Glutamatergic neuron (in vitro differentiated cells): ENCODE data around the gene ARHGEF11. TPM values are rescaled to one million over a fixed set of nuclear protein-coding genes. Genes with fewer than 3 reads are reported as not detected.

Source experiments
- DNase-seq: peaks from one replicate; pipeline ENCODE4 v3.0.0; 2022
- H3K27ac Mint-ChIP-seq: one replicate; pipeline ENCODE4 v1.8.0; 2020; ENCODE audit warnings: mild to moderate bottlenecking, mixed read lengths, inconsistent platforms; ENCODE audit not compliant: unreplicated experiment
- H3K27me3 Mint-ChIP-seq: one replicate; pipeline ENCODE4 v1.8.0; 2020; ENCODE audit warnings: mild to moderate bottlenecking, moderate library complexity, mixed read lengths, inconsistent platforms; ENCODE audit not compliant: unreplicated experiment
- H3K36me3 Mint-ChIP-seq: one replicate; pipeline ENCODE4 v1.8.0; 2020; ENCODE audit warnings: mild to moderate bottlenecking, mixed read lengths, inconsistent platforms; ENCODE audit not compliant: unreplicated experiment
- H3K4me1 Mint-ChIP-seq: one replicate; pipeline ENCODE4 v1.8.0; 2020; ENCODE audit warnings: mild to moderate bottlenecking, low read depth, mixed read lengths, inconsistent platforms; ENCODE audit not compliant: unreplicated experiment
- H3K4me3 Mint-ChIP-seq: one replicate; pipeline ENCODE4 v1.8.0; 2020; ENCODE audit warnings: mild to moderate bottlenecking, mixed read lengths, inconsistent platforms; ENCODE audit not compliant: unreplicated experiment
- H3K9me3 Mint-ChIP-seq: one replicate; pipeline ENCODE4 v1.8.0; 2020; ENCODE audit warnings: mild to moderate bottlenecking, moderate library complexity, mixed read lengths, inconsistent platforms; ENCODE audit not compliant: unreplicated experiment
- total RNA-seq: library from RNA; stranded (reverse); fragmentation: NEBNext Ultra II Directional; extraction: Animal tissue kit (Norgen Biotek cat#: 25700); gene quantifications from one replicate; pipeline ENCODE4 v1.2.1, GENCODE V29; 2021; ENCODE audit not compliant: unreplicated experiment
- TF ChIP-seq, protein P1 (sequence below): fragments of 200-600 bp; sonication (generic); IDR thresholded peaks from one replicate; pipeline ENCODE4 v1.5.0; 2021; ENCODE audit not compliant: partially characterized antibody, unreplicated experiment

The ARHGEF11 gene
- total RNA-seq, 1 donor from 2014 or later = 40.5 TPM

DNA sequence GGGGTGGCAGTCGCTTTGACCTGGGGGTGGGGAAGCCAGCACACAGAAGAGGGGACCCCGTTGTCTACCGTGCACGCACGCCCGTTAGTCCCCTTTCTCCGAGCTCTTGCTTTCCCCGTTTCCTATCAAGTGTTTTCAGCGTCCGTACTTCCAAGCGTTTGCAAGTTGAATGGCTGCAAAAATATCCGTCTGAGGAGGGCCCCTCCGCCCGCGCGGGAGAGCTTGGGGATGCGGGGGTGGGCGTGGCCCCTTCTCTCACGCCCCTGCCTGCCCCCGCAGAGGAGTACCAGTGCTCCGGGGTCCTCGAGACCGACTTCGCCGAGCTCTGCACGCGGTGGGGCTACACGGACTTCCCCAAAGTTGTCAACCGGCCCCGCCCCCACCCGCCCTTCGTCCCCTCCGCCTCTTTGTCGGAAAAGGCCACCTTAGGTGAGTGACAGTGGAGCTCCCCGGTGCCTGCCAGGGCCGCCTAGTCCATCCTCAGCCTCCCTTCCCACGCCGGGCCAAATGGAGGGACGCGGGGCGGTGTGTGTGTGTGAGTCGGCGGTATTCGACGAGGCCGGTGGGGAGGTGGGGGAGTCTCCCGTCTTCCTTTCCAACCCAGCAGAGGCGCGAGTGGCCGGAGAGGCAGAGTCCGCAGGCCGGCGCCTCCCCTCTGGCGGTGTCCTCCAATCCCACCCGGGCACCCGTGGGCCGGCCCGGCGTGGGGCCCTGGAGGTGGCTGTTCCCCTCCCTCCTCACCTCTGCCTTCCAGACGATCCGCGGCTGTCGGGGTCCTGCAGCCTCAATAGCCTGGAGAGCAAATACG, 121.7 kb downstream of the ARHGEF11 start:
- H3K27me3 Mint-ChIP-seq = peaks cover 50% of the 10 kb centered on the region
- no peak for DNase-seq
- peaks cover 10% of the 10 kb centered on the region for H3K36me3 Mint-ChIP-seq
- no peak overlapping the region for H3K27ac Mint-ChIP-seq
- TF ChIP-seq, protein P1, sequence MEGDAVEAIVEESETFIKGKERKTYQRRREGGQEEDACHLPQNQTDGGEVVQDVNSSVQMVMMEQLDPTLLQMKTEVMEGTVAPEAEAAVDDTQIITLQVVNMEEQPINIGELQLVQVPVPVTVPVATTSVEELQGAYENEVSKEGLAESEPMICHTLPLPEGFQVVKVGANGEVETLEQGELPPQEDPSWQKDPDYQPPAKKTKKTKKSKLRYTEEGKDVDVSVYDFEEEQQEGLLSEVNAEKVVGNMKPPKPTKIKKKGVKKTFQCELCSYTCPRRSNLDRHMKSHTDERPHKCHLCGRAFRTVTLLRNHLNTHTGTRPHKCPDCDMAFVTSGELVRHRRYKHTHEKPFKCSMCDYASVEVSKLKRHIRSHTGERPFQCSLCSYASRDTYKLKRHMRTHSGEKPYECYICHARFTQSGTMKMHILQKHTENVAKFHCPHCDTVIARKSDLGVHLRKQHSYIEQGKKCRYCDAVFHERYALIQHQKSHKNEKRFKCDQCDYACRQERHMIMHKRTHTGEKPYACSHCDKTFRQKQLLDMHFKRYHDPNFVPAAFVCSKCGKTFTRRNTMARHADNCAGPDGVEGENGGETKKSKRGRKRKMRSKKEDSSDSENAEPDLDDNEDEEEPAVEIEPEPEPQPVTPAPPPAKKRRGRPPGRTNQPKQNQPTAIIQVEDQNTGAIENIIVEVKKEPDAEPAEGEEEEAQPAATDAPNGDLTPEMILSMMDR = no peak
- H3K9me3 Mint-ChIP-seq = peaks cover 16% of the 10 kb centered on the region
- H3K4me1 Mint-ChIP-seq = peaks cover 9% of the 10 kb centered on the region
- H3K4me3 Mint-ChIP-seq = no peak overlapping the region

DNA sequence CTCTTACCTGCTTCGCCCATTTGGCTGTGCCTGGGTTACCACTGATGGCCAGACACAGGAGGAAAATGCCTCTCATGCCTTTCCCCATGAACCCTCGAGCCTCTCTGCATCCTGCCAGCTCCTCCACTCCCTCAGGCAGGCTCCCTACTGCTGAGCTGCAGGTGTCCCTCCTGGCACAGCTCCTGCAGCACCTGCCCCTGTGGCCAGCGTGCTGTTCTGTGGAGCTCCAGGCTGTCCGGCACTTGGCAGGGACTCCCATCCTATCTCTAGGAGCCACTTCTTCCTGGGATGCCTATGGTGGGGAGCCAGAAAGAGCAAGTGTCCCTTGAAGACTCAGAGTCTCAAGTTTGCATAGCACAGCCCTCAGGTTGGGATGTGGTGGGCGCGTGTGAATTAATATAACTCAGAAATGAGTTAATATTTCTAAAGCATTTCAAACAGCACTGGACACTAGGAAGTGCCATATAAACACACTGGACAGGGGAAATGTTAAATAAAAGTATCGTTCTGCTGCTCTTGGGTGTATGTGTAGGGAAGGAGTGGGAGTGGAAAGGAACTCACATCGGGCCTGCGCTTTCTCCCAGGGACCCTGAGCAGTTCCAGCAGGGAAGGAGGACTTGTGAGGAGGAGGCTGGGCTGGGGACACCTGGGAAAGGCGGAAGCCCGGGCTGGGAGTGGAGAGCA, 122.4 kb downstream of the ARHGEF11 start:
- Mint-ChIP-seq H3K27ac (peak overlapping the region; percentile 50), H3K36me3 (peaks cover 14% of the 10 kb centered on the region), H3K4me1 (peaks cover 10% of the 10 kb centered on the region), H3K4me3 (peak overlapping the region; percentile 81), H3K9me3 (peaks cover 19% of the 10 kb centered on the region), H3K27me3 (peaks cover 46% of the 10 kb centered on the region)
- no peak for DNase-seq
- TF ChIP-seq, protein P1 = no peak

DNA sequence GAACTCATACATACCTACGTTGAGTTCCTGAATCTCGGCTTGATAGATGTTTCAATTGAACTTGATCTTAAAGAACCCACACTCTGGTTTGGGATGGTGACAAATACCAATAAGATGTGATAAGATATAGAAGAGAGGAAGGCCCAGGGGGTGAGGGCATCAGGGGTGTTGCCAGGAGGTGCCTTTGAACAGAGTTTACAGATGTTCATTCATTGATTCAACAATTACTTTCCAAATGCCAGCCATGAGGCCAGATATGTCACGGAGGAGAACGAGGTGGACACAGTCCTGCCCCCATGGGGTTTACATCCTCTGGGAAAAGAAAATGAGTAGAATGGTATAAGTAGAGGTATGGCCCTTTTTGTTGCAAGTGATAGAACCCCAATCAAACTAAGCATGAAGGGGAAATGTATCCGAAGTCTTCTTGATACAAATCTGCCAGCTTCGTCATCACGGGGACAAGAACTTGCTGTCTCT, 124.5 kb downstream of the ARHGEF11 start:
- TF ChIP-seq, protein P1 = no peak
- no peak overlapping the region for H3K27ac Mint-ChIP-seq
- peaks cover 11% of the 10 kb centered on the region for H3K36me3 Mint-ChIP-seq
- no peak for DNase-seq
- H3K9me3 Mint-ChIP-seq = peaks cover 19% of the 10 kb centered on the region
- peak overlapping the region; percentile 66 for H3K4me3 Mint-ChIP-seq
- H3K4me1 Mint-ChIP-seq = peaks cover 9% of the 10 kb centered on the region
- H3K27me3 Mint-ChIP-seq = peaks cover 37% of the 10 kb centered on the region

DNA sequence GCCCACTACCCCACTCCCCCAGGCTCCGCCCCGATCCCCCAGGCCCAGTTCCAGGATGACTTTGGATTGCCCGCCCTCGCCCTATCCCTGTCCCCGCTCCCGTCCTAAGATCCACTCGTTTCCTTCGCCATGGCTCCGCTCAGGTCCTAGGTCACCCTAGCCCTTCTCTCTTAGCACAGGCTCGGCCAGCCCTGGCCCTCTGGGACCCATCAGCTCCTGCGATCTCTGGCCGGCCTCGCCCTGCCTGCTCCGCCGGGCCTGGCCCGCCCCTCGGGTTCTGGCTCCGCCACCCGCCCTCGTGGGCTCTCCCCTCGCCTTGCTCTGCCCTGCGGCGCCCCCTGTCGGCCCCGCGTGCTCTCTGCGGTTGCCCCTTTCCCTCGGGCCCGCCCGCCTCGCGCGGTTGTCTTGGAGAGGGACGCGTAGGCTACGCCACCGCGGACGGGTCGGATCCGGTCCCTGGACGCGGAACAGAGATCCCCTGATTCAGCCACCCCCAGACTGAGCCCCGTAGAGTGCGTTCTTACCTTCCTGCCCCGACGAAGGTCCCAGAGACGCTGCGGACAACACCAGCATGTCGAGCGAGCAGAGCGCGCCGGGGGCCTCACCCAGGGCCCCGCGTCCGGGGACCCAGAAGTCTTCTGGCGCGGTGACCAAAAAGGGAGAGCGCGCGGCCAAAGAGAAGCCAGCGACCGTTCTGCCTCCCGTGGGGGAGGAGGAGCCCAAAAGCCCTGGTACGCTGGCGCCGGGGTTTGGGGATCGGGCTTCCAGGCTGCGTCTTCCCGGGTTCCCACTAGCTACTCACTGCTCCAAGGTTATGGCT, 125.1 kb downstream of the ARHGEF11 start, which contains the start of gene LRRC71:
Gene LRRC71 (plus strand): TSS at position 400 of the 820 bp plus-strand sequence. CDS start 172 bp downstream, at position 572.
- H3K36me3 Mint-ChIP-seq = peaks cover 11% of the 10 kb centered on the region
- TF ChIP-seq, protein P1 = peak; percentile 93
- H3K9me3 Mint-ChIP-seq = peaks cover 19% of the 10 kb centered on the region
- peaks cover 7% of the 10 kb centered on the region for H3K4me1 Mint-ChIP-seq
- H3K4me3 Mint-ChIP-seq = peak within 1 kb of the TSS; percentile 66
- H3K27me3 Mint-ChIP-seq = peaks cover 30% of the 10 kb centered on the region
- H3K27ac Mint-ChIP-seq = no peak within 1 kb of the TSS
- DNase-seq = peak; percentile 91
